Measurements from ENCODE around the gene NPC1L1. TPM values are rescaled to one million over a fixed set of nuclear protein-coding genes. Genes with fewer than 3 reads are reported as not detected.

The NPC1L1 gene
- total and polyA plus RNA-seq, 2 of the 13 experiments (the other 11 are each of a cell fraction or from before 2014, with no cell fraction given) = 4.8 to 14.5 TPM

DNA sequence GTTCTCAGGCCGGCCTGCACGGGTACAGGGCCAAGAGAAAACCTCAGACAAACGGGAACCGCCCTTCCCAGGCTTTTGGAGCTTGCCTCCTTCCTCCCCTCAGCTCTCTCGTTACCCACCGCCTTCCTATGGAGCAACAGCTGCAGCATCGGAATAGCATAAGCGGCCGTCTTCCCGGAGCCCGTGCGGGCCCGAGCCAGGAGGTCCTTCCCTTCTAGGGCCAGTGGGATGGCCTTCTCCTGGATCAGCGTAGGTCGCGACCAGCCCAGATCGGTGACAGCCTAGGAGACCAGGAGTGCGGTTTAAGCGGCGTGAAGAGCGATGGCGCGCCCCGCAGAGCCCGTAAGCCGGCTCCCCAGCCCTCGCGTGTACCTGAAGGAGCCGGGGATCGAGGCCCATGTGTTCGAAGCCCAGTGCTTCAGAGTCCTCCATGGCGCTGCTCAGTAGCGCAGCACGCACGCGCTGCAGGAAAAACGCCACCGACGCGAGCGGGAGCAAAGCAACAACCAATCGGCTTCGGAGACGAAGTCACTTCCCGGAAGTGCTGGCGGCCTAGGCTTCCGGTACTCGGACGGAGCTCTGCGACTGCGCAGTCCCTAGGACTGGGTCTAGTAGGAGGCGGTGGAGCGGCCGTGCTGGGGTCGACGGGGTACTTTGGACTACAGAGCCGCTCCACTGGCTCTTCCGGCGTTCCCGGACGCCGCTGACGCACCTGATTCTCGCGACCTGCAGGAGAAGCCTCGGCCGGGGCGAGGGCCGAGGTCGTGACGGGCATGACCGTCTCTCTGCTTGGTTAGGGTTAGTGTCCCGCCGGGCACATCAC lies 32.5 kb upstream of the NPC1L1 start, which contains the start of gene DDX56 (continued):
- TF ChIP-seq FOXP1 (IDR thresholded peaks at IDR 0.05) (no peak), FOXP1 (CRISPR knock-in tag; IDR thresholded peaks at IDR 0.05) (no peak), ZMYM4 (CRISPR knock-in tag; IDR thresholded peaks at IDR 0.05) (peak; percentile 61; the same call in 1 of the 2 replicates), KLF12 (CRISPR knock-in tag; IDR thresholded peaks at IDR 0.05; ENCODE audit: borderline replicate concordance) (peak; percentile 71; the same call in 1 of the 2 replicates), GATAD2A (CRISPR knock-in tag; IDR thresholded peaks at IDR 0.05) (peak; percentile 52), ZNF644 (CRISPR knock-in tag; IDR thresholded peaks at IDR 0.05; ENCODE audit: low read depth) (peak; percentile 95)

DNA sequence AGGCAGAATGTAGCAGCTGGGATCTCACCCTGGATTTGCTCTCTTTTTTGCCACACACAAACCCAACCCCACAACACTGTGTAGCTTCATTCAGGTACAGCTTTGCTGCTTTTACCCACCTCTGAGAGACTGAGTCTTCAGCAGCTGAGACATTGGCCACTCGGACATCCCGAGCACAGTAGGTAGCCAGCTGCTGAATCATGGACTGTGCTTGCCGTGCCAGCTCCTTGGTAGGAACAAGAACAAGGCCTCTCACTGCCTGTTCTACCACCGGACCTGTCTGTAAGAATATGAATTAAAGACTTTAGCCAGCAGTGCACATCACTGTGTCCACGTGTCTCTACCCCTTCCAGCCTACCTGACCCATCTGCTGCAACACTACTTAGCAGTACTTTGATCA lies 31.6 kb upstream of the NPC1L1 start:
- intact Hi-C loops (cut with micrococcal nuclease; ENCODE audit: unreplicated experiment) (loop anchor here (5.0 kb wide), 1 partner anchor 80 kb away; the partner anchor contains the start of gene NUDCD3), in situ Hi-C loops (cut with HindIII; ENCODE audit: extremely low pct_ligation_motif_present, low pct_unique_long_range_greater_than_20kb) (no loop called here)
- no peak for DNase-seq (ENCODE audit: low spot score)
- no TSS peak for BruUV-seq (replicated peaks)
- Histone ChIP-seq H3K79me2 (ENCODE audit: insufficient read depth, low read length) (peaks cover 33% of the 10 kb centered on the region), H3K9ac (ENCODE audit: insufficient read depth, low read depth, low read length) (peak overlapping the region; percentile 93), H2AFZ (ENCODE audit: low read length) (no peak overlapping the region), H3K4me2 (ENCODE audit: low read depth, low read length) (peak overlapping the region; percentile 99), H3K4me3 (replicated peaks in 1 of 3; ENCODE audit: insufficient read depth in 1 of 3, low read depth in 2 of 3, low read length in 3 of 3) (peak overlapping the region; percentile 77 to 91 (median 83)), H3K27me3 (ENCODE audit: control insufficient read depth in 1 of 2, insufficient read depth in 2 of 2, low read length in 2 of 2) (no peaks in the 10 kb centered on the region; a peak in 1 of 5 replicates), H4K20me1 (ENCODE audit: insufficient read depth, low read length) (no peaks in the 10 kb centered on the region), H3K9me3 (ENCODE audit: low read length) (no peaks in the 10 kb centered on the region), H3K27ac (ENCODE audit: extremely low read length, insufficient read depth, low read length) (peak overlapping the region; percentile 83), H3K4me1 (ENCODE audit: insufficient read depth, low read length) (peaks cover 39% of the 10 kb centered on the region), H3K36me3 (replicated peaks in 1 of 2; ENCODE audit: control insufficient read depth in 1 of 2, insufficient read depth in 2 of 2, low read length in 2 of 2) (peaks cover 32 to 52% of the 10 kb centered on the region in 2 experiments)
- whole genome bisulfite sequencing (ENCODE audit: low lambda C conversion rate) = 22% methylated on average over 5 of the region's 5 CpGs
- peak; percentile 41; the same call in 1 of the 2 replicates for TF ChIP-seq JUNB (CRISPR knock-in tag; IDR thresholded peaks at IDR 0.05; ENCODE audit: borderline replicate concordance)
- no peak for TF ChIP-seq CEBPB (IDR thresholded peaks at IDR 0.05; ENCODE audit: borderline replicate concordance, low read depth, low read length)
- FAIRE-seq = no peak
- ChIA-PET CTCF (ENCODE audit: low intra/inter-chr PET ratio, low total read pairs) (no interaction called here), POLR2A (interaction anchor here (1.5 to 2.8 kb wide), 7 partner anchors 8 to 276 kb away, joined by 4 to 45 read pairs (median 15); partner anchors contain the start of genes NUDCD3 and TMED4)
- no peak for ATAC-seq

Data from HepG2 (cell line).